H1 (cell line): ENCODE data around the gene MACROD2. TPM values are rescaled to one million over a fixed set of nuclear protein-coding genes. Genes with fewer than 3 reads are reported as not detected.

Source experiments
- CREB1 ChIP-seq: IDR thresholded peaks from 2 replicates; pipeline ENCODE4 v1.6.1; 2012; ENCODE audit warnings: inconsistent platforms
- KDM4A ChIP-seq: IDR thresholded peaks from one replicate; pipeline ENCODE4 v1.7.1; 2012; ENCODE audit warnings: low read depth, mild to moderate bottlenecking, moderate library complexity, low read length, inconsistent platforms; ENCODE audit not compliant: severe bottlenecking
- PHF8 ChIP-seq: fragments of 200-600 bp; sonication (generic); conservative IDR thresholded peaks from 2 replicates; pipeline ENCODE4 v1.7.1; 2012; ENCODE audit warnings: low read depth, mild to moderate bottlenecking, inconsistent platforms, low read length, moderate library complexity
- POLR2AphosphoS5 ChIP-seq: IDR thresholded peaks from 2 replicates; pipeline ENCODE4 v1.6.1; 2011; ENCODE audit warnings: low read depth, low read length
- SP2 ChIP-seq: IDR thresholded peaks from 2 replicates; pipeline ENCODE4 v1.6.1; 2012; ENCODE audit warnings: mild to moderate bottlenecking, low read length, inconsistent platforms
- SP4 ChIP-seq: IDR thresholded peaks from 2 replicates; pipeline ENCODE4 v1.6.1; 2012; ENCODE audit warnings: low read length, inconsistent platforms
- SRF ChIP-seq: IDR thresholded peaks from 2 replicates; pipeline ENCODE4 v1.6.1; 2011; ENCODE audit warnings: mild to moderate bottlenecking, low read depth, low read length, moderate library complexity
- polyA plus RNA-seq, 7 experiments: library from polyadenylated mRNA; depleted of rRNA in 3 of 7; stranded (reverse) in 5 of 7; unstranded in 2 of 7; fragments of >200 nt in 5 of 7; fragments of 200-250 nt in 2 of 7; gene quantifications; 1 replicate in 5 of 7; 2 replicates in 1 of 7; 4 replicates in 1 of 7; pipeline versions ENCODE4 v1.2.1 to v1.2.3, GENCODE V29; 2011 to 2013; ENCODE audit warnings: missing spikeins in 2 of 7, mixed read lengths in 2 of 7
- total RNA-seq: library from RNA; stranded (reverse); fragmentation: NEBNext Ultra II Directional; extraction: Animal tissue kit (Norgen Biotek cat#: 25700); gene quantifications from 2 replicates; pipeline ENCODE4 v1.2.1, GENCODE V29; 2021

MACROD2 gene
- total and polyA plus RNA-seq, 2 of the 8 experiments (the other 6 are each of a cell fraction or from before 2014, with no cell fraction given): 0.70 to 3.9 TPM

- TF ChIP-seq SP4: no peak
- TF ChIP-seq SRF: no peak
- TF ChIP-seq PHF8: no peak
- TF ChIP-seq POLR2AphosphoS5: no peak
- no peak for TF ChIP-seq CREB1
- TF ChIP-seq KDM4A: no peak
- TF ChIP-seq SP2: no peak
Measured at GRCh38 chr20:14698125-14698524, 702.8 kb downstream of the MACROD2 start (continued).
